GM18526 (cell line): ENCODE data around the gene DDX10.

Experiments used
- POLR2A ChIP-seq: IDR thresholded peaks from 3 replicates; pipeline ENCODE4 v1.6.1; 2011; ENCODE audit not compliant: insufficient read length; ENCODE audit errors: extremely low read depth

The DDX10 gene

GRCh38 chr11:108729227-108729871, 64.5 kb downstream of the DDX10 start:
- no peak for TF ChIP-seq POLR2A

GRCh38 chr11:108732395-108732794, 67.5 kb downstream of the DDX10 start:
- TF ChIP-seq POLR2A: no peak

GRCh38 chr11:108733479-108734116, 68.7 kb downstream of the DDX10 start:
- TF ChIP-seq POLR2A: no peak

- TF ChIP-seq POLR2A: no peak
Measured at GRCh38 chr11:108734283-108734682, 69.4 kb downstream of the DDX10 start.

GRCh38 chr11:108734956-108735559, 70.2 kb downstream of the DDX10 start:
- TF ChIP-seq POLR2A: no peak

- TF ChIP-seq POLR2A: no peak
Measured at GRCh38 chr11:108743851-108744250, 79.0 kb downstream of the DDX10 start.

GRCh38 chr11:108748968-108749367, 84.1 kb downstream of the DDX10 start:
- no peak for TF ChIP-seq POLR2A

GRCh38 chr11:108751444-108751843, 86.6 kb downstream of the DDX10 start:
- no peak for TF ChIP-seq POLR2A

- TF ChIP-seq POLR2A: no peak
Measured at GRCh38 chr11:108752297-108752751, 87.5 kb downstream of the DDX10 start.

GRCh38 chr11:108754901-108755625, 90.2 kb downstream of the DDX10 start:
- no peak for TF ChIP-seq POLR2A

- no peak for TF ChIP-seq POLR2A
Measured at GRCh38 chr11:108757630-108758029, 92.8 kb downstream of the DDX10 start.

GRCh38 chr11:108758458-108758857, 93.6 kb downstream of the DDX10 start:
- TF ChIP-seq POLR2A: no peak

GRCh38 chr11:108766596-108767173, 101.8 kb downstream of the DDX10 start:
- TF ChIP-seq POLR2A: no peak

GRCh38 chr11:108768370-108768769, 103.5 kb downstream of the DDX10 start:
- TF ChIP-seq POLR2A: no peak

GRCh38 chr11:108768964-108769363, 104.1 kb downstream of the DDX10 start:
- no peak for TF ChIP-seq POLR2A
